NOMO-1 treated with DMSO at 0.1 percent for 48 hours (cell line): ENCODE data around the gene THAP5.
A peak's percentile ranks its signal among the peaks of the same experiment; 100 is the strongest.

ENCODE experiments used
- DNase-seq: peaks from one replicate; lab custom pipeline; 2025; ENCODE audit not compliant: unreplicated experiment; lab: John Stamatoyannopoulos, UW

The THAP5 gene

GRCh38 chr7:108569381-108570145 is at the start of gene THAP5, which contains the start of gene DNAJB9:
THAP5 (minus strand) TSS chr7:108569706; CDS start chr7:108569569, 137 bp downstream.
DNAJB9 (plus strand) TSS chr7:108569874; CDS start chr7:108571727, 1,853 bp downstream.
- peak; percentile 86 for DNase-seq

DNA sequence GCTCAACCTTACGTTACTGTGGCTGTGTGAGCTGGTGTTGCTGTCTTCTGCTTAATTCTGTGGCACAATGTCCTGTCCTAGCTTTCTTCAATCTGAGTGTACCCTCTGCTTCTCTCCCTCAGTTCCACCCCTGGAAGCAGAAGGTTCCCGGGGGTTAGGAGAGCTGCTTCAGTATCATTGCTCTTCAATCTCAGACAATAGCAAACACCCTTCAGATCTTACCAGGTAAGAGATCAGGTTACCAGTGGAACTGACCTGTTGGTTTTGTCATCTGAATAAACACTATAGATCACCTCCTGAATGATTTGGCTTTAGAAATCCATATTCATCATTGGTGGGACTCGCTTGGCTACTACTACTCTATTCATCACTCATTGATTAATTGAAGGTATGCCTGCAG is 48.5 kb upstream of the THAP5 start:
- DNase-seq = no peak

GRCh38 chr7:108614896-108615295 is 45.4 kb upstream of the THAP5 start:
- DNase-seq = no peak

- DNase-seq = no peak
These were observed 44.5 kb upstream of the THAP5 start for GRCh38 chr7:108613949-108614381.

DNA sequence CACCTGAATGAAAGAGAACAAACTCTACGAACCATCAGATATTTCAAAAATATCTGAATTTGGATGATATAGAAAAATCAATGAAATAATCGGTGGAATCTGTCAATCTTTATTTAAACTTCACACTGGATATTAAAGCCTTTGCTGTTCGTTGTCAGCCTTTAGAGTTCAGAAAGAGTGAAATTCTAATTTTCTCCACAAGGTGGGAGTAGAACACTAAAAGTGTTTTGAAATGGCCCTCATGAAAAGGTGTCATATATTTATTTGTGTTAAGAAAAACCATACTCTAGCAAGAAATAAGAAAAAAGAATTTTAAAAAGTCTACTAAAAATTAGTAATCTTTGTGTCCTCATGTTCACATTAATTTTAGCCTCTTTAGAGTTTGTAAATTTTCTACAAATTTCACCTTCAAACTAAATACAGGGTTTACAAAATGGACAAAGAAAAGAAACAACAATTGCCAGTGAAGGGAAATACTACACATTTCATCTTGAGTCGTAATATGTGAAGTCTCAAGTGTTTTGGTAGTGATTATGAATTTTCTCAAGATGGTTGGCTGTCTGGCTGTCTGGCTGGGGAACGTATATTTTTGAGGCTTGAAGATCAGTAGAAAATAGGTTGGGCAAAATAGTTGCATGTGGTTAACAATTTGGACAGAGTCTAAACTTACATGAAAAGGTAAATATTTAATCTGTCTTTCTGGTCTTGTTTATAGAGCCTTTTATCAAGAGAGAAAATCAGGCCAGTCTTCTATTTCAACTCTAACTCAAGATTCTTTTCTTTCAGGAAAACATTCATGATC is 43.8 kb upstream of the THAP5 start:
- DNase-seq = peak; percentile 9

GRCh38 chr7:108611268-108611667 is 41.8 kb upstream of the THAP5 start:
- no peak for DNase-seq

DNA sequence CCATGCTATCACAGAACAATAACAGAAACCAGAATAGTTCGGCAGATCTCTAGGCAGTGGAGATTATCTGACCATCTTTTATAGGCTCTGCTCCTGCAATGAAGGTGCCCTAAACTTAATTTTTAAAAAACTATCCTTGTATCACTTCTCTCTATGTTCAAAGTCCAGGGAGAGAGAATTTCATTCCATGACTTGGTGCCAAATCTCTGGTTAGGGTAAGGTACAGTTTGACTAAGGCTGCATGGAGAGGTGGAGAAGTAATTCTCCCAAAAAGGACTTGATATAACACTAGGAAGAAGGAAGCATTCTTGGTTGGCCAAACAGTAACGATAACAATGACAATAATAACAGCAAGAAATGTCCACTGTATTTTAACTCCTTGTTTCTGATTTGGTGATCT is 40.1 kb upstream of the THAP5 start:
- no peak for DNase-seq

GRCh38 chr7:108605559-108606201 is 36.2 kb upstream of the THAP5 start:
- DNase-seq = no peak

GRCh38 chr7:108604307-108605077 is 35.0 kb upstream of the THAP5 start:
- no peak for DNase-seq

DNA sequence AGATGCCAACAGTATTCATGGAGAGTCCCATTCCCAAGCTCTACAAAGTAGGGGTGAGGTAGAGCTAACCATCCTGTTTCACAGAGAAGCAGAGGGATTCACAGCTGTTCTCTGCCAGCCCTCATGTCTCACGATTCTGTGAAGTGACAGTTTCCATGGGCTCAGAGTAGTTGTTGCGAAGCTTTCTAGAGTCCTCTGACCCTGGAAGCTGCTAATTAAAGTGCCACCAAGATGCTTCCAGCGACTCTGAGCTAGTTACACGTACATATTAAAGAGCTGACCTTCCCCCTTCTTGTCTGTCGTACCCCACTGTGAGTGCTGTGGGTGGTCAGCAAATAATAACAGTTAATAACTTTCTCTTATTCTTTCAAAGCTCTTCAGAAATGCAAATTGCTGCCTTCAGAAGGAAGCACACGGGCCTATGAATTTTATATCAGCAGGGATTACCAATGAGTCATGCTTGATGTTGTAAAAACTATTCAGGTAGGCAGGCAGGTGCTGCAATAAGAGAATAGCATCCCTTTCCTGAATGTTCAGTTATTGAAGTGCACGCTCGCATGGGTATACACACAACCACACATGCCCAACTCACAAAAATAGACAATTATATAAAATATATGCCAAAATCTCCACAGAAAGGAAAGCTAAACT is 34.3 kb upstream of the THAP5 start:
- no peak for DNase-seq

DNA sequence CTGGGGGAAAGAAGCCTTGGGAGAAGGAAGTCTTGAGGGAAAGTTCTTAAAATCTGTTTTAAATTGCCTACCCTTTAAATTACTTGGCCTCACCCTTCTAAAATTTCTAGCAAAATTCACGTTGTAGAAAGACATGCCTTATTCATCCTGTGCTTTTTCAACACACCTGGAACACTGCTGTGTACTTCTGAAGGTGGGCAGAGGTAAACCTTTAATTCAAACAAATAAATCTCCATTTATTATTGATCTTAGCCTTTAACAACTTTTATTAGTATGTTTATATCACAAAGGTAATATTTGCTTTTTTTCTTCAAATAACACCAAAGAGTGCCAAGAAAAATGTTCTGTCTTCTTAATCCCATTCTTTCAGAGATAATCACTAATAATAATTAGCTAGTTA is 30.9 kb upstream of the THAP5 start:
- no peak for DNase-seq

- no peak for DNase-seq
These were observed 29.5 kb upstream of the THAP5 start for GRCh38 chr7:108598914-108599580.

DNA sequence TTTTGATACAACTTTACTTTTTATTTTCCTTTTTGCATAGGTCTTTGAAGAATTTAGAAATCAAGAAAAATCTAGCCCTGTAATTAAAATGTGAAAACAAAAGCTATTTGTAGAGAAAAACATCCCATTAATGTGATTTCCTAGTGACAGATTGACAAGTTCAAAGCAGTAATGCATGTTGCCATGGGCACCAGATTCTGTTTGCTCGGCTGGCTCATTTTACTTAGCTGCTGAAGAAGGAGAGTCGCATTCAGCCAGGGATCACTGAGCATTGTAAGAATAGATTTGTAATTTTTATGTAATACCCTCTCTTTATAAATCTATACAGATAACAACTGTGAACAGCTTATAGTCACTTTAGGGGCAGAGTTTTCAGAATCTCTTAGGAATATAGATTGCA is 28.6 kb upstream of the THAP5 start:
- no peak for DNase-seq

GRCh38 chr7:108596560-108596959 is 27.1 kb upstream of the THAP5 start:
- DNase-seq = no peak

DNA sequence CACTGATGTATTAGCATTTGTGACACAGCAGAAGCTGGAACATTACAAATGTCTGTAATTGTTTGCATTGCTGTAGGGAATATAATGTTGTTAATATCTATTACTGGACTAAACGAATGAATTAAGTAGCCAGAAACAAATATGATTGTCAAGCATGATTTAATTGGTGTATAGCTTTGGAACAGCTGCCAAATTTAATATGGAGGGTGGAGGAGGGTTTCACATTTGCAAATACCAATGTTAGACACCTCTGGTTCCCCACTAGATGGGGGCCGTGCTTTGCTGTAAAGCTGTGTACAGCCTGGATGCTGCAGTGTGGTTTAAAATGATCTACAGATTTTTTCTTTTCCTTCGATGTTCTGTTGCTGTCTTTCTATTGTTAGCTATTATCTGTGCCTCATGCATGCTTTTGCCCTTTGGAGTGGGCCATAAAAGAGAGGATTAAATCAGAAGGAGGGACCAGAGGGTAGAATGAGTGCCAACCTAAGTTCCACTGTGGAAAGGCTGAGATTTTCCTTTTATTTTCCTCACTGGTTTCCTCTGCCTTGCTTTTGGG is 23.2 kb upstream of the THAP5 start:
- no peak for DNase-seq

GRCh38 chr7:108590606-108591005 is 21.1 kb upstream of the THAP5 start:
- DNase-seq = no peak

DNA sequence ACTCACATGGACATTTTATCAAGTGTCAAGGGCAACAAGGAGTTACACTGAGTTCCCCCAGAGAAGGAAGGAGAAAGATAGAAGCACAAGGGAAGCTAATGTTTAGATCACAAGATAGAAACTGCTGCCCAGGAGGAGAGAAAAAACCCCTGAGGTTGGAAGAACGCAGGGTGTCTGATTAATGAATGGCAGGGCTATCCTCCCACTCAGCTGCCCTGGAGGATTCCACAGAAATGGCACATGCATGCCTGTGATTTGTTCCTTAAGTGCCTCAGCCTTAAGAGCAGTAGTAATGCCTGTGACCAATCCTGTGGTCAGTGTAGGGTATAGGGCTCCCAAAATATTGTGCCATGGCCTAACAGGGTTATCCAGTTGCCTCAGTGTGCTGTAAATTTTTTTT is 20.4 kb upstream of the THAP5 start:
- no peak for DNase-seq

DNA sequence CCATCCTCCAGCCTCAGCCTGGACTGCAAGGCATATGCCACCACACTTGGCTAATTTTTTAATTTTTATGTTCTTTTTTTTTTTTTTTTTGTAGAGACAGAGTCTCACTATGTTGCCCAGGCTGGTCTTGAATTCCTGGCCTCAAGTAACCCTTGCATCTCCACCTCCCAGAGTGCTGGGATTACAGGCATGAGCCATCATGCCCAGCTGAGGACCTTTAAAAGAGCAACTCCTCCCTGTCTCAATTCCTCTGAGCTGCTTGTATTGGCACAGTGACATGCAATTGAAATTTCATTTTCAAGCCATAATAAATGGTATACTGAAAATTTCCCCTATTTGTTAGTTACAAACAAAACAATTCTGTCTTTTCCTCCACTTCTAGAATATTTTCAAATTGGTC is 19.7 kb upstream of the THAP5 start:
- DNase-seq = no peak

GRCh38 chr7:108586274-108586710 is 16.8 kb upstream of the THAP5 start:
- no peak for DNase-seq

GRCh38 chr7:108585843-108586242 is 16.3 kb upstream of the THAP5 start:
- no peak for DNase-seq
